GM18951 (cell line): ENCODE data around the gene SELENOP.
"Not testable (repeated sequence)": the region's sequence is repeated elsewhere in the genome, so short reads cannot be mapped to it uniquely, and the experiment has no call there.

Source experiments
- POLR2A ChIP-seq: IDR thresholded peaks from 4 replicates; pipeline ENCODE4 v1.6.1; 2011; ENCODE audit warnings: mild to moderate bottlenecking; ENCODE audit not compliant: insufficient read length, insufficient read depth; ENCODE audit errors: extremely low read depth
- in situ Hi-C: fragments of 300-500 bp; cut with MboI; formaldehyde crosslinking; loops from one replicate; pipeline ENCODE4 v1.12.0; 2022; ENCODE audit warnings: low sequenced_read_pairs, mixed read lengths, inconsistent platforms; ENCODE audit not compliant: unreplicated experiment

SELENOP gene

GRCh38 chr5:42840269-42840668, 28.6 kb upstream of the SELENOP start:
- in situ Hi-C loops: no loop called here
- TF ChIP-seq POLR2A: no peak

GRCh38 chr5:42839196-42839595, 27.5 kb upstream of the SELENOP start:
- in situ Hi-C loops: no loop called here
- no peak for TF ChIP-seq POLR2A

GRCh38 chr5:42837601-42838000, 25.9 kb upstream of the SELENOP start:
- in situ Hi-C loops: no loop called here
- TF ChIP-seq POLR2A: no peak

GRCh38 chr5:42836070-42836769, 24.5 kb upstream of the SELENOP start:
- in situ Hi-C loops: no loop called here
- TF ChIP-seq POLR2A: no peak

GRCh38 chr5:42832060-42832459, 20.4 kb upstream of the SELENOP start:
- in situ Hi-C loops: no loop called here
- TF ChIP-seq POLR2A: no peak

GRCh38 chr5:42830924-42831323, 19.2 kb upstream of the SELENOP start:
- in situ Hi-C loops: no loop called here
- no peak for TF ChIP-seq POLR2A

- in situ Hi-C loops: no loop called here
- no peak for TF ChIP-seq POLR2A
Measured at GRCh38 chr5:42828671-42829070, 17.0 kb upstream of the SELENOP start.

- TF ChIP-seq POLR2A: no peak
- in situ Hi-C loops: no loop called here
Measured at GRCh38 chr5:42826757-42827515, 15.2 kb upstream of the SELENOP start.

GRCh38 chr5:42825422-42826148, 13.9 kb upstream of the SELENOP start:
- in situ Hi-C loops: no loop called here
- no peak for TF ChIP-seq POLR2A

GRCh38 chr5:42824347-42824976, 12.8 kb upstream of the SELENOP start:
- no peak for TF ChIP-seq POLR2A
- in situ Hi-C loops: no loop called here

- in situ Hi-C loops: no loop called here
- TF ChIP-seq POLR2A: no peak
Measured at GRCh38 chr5:42822548-42822947, 10.9 kb upstream of the SELENOP start.

GRCh38 chr5:42819745-42820144, 8.1 kb upstream of the SELENOP start:
- TF ChIP-seq POLR2A: no peak
- in situ Hi-C loops: no loop called here

GRCh38 chr5:42816546-42816945, 4.9 kb upstream of the SELENOP start:
- in situ Hi-C loops: not testable (repeated sequence)
